Right cardiac atrium (tissue), 5 donors: ENCODE measurements around the gene LDLRAD2. TPM values are rescaled to one million over a fixed set of nuclear protein-coding genes. Genes with fewer than 3 reads are reported as not detected.
A peak's percentile ranks its signal among the peaks of the same experiment; 100 is the strongest.

Source experiments
- ATAC-seq, 2 donors: fragments of 200-7000 bp; cut with Tn5 transposase; one replicate each; pipeline versions ENCODE4 v1.8.0 to v1.9.1; 2020; ENCODE audit warnings: moderate library complexity in 2 of 2, mild to moderate bottlenecking in 1 of 2
- DNase-seq, 3 donors: peaks; one replicate each; pipeline ENCODE4 v3.0.0-alpha.2; 2020
- H3K27ac ChIP-seq: one replicate; pipeline ENCODE4 v1.5.1; 2013; ENCODE audit warnings: mild to moderate bottlenecking, low read length, control low read depth, moderate library complexity
- H3K27me3 ChIP-seq: one replicate; pipeline ENCODE4 v1.6.1; 2013; ENCODE audit not compliant: control insufficient read depth, insufficient read depth
- H3K4me1 ChIP-seq: one replicate; pipeline ENCODE4 v1.6.1; 2013; ENCODE audit warnings: low read length; ENCODE audit not compliant: control insufficient read depth, insufficient read depth
- H3K4me3 ChIP-seq: one replicate; pipeline ENCODE4 v1.5.1; 2013; ENCODE audit warnings: low read length, control low read depth
- H3K9me3 ChIP-seq: one replicate; pipeline ENCODE4 v1.6.1; 2013; ENCODE audit warnings: low read length; ENCODE audit not compliant: control insufficient read depth
- WGBS: extraction: QIAGEN DNeasy Blood & Tissue Kit; methylation state at CpG from one replicate; pipeline ENCODE4 v1.1.7; 2013; 5-methylcytosine and 5-hydroxymethylcytosine counted together
- intact Hi-C, 4 donors: fragments of 100-400 bp; cut with DNase I; formaldehyde crosslinking; loops; one replicate each; pipeline versions ENCODE4 v1.11.0 to v1.14.0; 2022 to 2023
- polyA plus RNA-seq: library from polyadenylated mRNA; stranded (reverse); fragments of 200-250 nt; gene quantifications from one replicate; pipeline ENCODE4 v1.2.3, GENCODE V29; 2013
- total RNA-seq, 4 donors: library from RNA; stranded (reverse); fragmentation: NEBNext Ultra II Directional; extraction: Animal tissue kit (Norgen Biotek cat#: 25700); gene quantifications; one replicate each; pipeline ENCODE4 v1.2.1, GENCODE V29; 2021
- donor health status: healthy with polysubstance abuse.
- donor health status: DM: no; HTN: yes; CAD: no.
- donor health status: DM: no; HTN: no; CAD: no.
- donor health status: DM: no; HTN: yes; CAD: no; lungs with severe emphysema.
- donor health status: DM: yes; HTN: yes; CAD: no.

LDLRAD2 gene
- total and polyA plus RNA-seq, 5 donors = 0.06 to 4.7 (median 0.23) TPM; not detected in 2

DNA sequence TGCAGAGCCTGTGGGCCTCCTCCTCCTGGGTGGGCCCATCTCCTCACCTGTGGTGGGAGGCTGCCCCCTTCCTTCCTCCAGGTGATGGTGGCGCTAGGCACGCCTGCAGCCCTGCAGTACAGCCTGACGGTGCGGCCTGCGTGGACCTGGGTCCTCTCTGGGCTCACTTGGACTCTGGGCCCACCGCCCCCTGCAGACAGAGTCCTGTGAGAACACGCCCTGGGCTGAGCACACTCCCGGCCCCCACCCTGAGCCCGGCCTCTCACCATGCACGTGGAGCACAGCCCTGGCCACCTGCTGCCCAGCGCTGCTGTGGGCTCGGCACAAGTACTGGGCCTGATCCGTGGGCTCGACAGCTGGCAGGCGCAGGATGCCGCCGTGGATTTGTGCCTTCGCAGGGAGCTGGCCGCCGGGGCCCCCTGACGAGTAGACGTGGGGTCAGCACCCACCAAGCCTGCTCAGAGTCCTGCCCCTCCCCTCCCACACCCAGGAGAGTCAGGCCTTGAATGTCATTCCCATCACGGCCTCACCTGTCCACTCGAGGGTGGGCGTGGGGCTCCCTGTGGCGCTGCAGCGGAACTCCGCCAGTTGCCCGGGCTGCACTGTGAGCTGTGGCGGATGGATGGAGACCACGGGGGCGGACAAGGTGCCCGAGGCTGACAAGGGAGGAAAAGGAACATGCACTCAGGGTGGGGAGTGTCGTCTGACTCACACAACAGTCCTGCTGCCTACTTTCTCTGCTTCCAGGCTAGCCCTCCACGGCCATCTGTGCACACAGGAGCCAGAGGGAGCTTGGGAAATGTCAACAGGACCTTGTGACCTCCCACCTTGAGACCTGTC lies 43.4 kb downstream of the LDLRAD2 start:
- intact Hi-C loops = no loop called here
- Histone ChIP-seq H3K27ac (no peak overlapping the region), H3K4me3 (no peak overlapping the region), H3K9me3 (no peaks in the 10 kb centered on the region), H3K27me3 (no peaks in the 10 kb centered on the region), H3K4me1 (no peaks in the 10 kb centered on the region)
- peak in 1 of 2 donors; percentile 4 for ATAC-seq
- WGBS = 89% methylated on average over 35 of the region's 35 CpGs
- DNase-seq = peak in 1 of 3 donors; percentile 60

DNA sequence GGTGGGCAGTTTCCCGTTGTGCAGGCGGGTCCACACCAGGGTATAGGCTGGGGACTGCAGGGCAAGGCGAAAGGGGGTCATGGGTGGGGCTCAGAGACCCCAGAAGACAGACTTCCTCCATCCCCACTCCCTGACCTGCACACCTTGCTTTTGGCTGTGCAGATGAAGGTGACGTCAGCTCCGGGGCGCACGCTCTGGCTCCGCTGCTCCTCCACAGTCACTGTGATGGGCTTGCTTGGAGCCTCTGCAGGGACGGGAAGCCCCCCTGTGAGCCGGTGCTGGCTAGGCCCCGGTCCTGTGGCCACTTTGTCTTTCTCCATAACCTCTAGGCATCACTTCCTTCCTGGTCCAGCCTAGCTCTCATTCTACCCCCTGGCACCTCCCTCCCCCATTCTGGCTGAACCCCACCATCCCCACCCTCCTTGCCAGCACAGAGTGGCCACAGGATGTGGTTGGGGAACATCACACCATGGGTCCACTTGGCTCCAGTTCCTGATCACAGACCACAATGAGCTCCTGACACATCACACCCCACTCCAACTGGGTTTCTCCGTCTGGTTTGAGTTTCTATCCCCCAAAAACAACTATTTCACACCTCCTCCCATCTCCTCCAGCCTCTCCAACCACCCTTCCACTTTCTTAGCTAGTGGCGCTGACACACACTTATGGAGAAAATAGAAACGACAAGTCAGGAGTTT lies 45.2 kb downstream of the LDLRAD2 start:
- H3K4me1 ChIP-seq = no peaks in the 10 kb centered on the region
- DNase-seq (peak in 1 of 3 donors; percentile 59), ATAC-seq (peak in 1 of 2 donors; percentile 22)
- intact Hi-C loops = no loop called here
- no peak overlapping the region for H3K4me3 ChIP-seq
- no peaks in the 10 kb centered on the region for H3K9me3 ChIP-seq
- no peaks in the 10 kb centered on the region for H3K27me3 ChIP-seq
- 75% methylated on average over 14 of the region's 14 CpGs for WGBS
- no peak overlapping the region for H3K27ac ChIP-seq

DNA sequence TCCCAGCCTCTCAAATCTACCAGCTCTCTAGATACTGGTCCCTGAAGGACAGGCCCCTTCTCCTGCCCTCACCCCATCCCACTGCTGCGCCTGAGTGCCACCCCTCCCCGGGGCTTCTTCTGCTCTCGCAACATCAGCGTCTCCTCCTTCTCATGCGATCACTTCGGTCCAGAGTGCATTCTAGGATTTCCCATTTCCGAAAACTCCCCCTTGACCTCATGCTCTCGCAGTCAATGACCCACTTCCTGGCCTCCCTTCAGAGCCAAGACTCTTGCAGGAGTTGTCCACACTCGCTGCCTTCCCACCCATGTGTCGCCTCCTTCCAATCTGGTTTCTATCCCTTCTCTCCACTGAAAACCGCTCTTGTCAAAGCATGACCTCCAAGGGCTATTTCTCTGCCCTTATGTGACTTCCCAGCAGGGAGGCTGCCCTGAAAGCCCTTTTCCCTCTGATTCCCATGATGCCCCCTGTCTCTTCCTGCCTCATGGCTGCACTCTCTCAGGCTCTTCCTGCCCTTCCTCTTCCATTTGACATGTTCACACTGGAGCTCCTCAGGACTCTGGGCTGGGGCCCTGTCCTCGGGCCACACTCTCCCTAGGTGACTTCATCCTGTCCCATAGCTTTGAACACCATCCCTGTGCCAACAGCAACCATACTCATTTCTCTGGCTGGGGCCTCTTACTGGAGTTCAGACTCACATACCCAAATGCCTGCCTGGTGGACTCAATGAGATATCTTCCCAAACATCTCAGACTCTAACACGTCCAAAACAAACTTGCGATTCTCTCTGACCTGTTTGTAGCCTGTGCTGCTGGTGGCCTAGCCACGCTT lies 46.0 kb downstream of the LDLRAD2 start:
- peak overlapping the region; percentile 9 for H3K27ac ChIP-seq
- H3K27me3 ChIP-seq = no peaks in the 10 kb centered on the region
- H3K9me3 ChIP-seq = no peaks in the 10 kb centered on the region
- no peak overlapping the region for H3K4me3 ChIP-seq
- no peaks in the 10 kb centered on the region for H3K4me1 ChIP-seq
- WGBS = 45% methylated on average over 15 of the region's 15 CpGs
- intact Hi-C loops = no loop called here
- DNase-seq (peak in 2 of 3 donors; percentile 47 to 59), ATAC-seq (peak; percentile 15 to 25)

DNA sequence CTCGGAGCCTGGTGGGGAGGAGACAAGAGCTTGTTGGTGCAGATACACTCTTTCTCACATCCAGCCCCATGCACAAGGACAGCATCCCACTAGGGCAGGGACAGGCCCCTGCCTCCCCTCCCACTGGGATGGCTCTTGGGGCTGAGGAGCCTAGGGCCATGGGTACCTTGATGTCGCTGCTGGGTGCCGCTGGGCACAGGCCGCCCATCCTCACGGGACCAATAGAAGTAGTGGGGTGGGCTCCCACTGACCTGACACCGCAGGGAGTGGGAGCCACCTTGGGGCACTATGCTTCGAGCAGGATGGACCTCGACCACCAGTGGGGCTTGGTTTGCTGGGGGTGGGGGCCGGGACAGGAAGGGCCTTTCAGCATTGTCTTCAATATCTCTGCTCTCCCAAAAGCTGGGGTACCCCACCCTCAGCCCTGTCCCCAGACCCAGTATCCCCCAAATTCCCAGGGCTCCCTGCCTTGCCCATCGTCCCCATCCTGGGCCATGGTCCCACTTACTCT lies 47.7 kb downstream of the LDLRAD2 start:
- Histone ChIP-seq H3K9me3 (no peaks in the 10 kb centered on the region), H3K4me1 (no peaks in the 10 kb centered on the region), H3K27me3 (no peaks in the 10 kb centered on the region), H3K4me3 (no peak overlapping the region), H3K27ac (no peak overlapping the region)
- intact Hi-C loops = loop anchor here in 1 of 4 donors (10.0 kb wide), 1 partner anchor 105 kb away; no protein-coding TSS in a partner anchor
- DNase-seq (peak in 1 of 3 donors; percentile 33), ATAC-seq (no peak)
- WGBS = 92% methylated on average over 10 of the region's 10 CpGs

DNA sequence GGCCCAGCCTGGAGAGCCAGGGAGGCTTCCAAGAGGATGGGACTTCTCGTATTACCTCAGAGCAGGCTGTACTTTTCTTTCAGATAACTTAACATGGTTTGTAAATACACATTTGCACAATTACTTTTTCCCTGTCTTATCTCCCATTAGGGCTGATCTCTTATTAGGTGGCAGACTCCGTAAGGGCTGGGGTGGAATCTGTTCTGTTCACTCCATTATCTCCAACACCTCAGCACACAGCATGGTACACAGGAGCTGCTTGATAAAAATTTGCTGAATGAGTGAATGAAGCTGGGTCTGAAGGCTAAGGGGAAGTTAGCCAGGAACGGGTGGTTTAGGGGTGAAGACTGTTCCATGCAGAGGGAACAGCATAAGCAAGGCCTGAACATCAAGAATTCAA lies 48.9 kb downstream of the LDLRAD2 start:
- intact Hi-C loops = loop anchor here in 1 of 4 donors (10.0 kb wide), 1 partner anchor 104 kb away; no protein-coding TSS in a partner anchor
- ATAC-seq (no peak), DNase-seq (peak in 1 of 3 donors; percentile 9)
- no peaks in the 10 kb centered on the region for H3K27me3 ChIP-seq
- 73% methylated on average over 3 of the region's 3 CpGs for WGBS
- no peaks in the 10 kb centered on the region for H3K4me1 ChIP-seq
- H3K27ac ChIP-seq = no peak overlapping the region
- H3K4me3 ChIP-seq = no peak overlapping the region
- H3K9me3 ChIP-seq = no peaks in the 10 kb centered on the region

DNA sequence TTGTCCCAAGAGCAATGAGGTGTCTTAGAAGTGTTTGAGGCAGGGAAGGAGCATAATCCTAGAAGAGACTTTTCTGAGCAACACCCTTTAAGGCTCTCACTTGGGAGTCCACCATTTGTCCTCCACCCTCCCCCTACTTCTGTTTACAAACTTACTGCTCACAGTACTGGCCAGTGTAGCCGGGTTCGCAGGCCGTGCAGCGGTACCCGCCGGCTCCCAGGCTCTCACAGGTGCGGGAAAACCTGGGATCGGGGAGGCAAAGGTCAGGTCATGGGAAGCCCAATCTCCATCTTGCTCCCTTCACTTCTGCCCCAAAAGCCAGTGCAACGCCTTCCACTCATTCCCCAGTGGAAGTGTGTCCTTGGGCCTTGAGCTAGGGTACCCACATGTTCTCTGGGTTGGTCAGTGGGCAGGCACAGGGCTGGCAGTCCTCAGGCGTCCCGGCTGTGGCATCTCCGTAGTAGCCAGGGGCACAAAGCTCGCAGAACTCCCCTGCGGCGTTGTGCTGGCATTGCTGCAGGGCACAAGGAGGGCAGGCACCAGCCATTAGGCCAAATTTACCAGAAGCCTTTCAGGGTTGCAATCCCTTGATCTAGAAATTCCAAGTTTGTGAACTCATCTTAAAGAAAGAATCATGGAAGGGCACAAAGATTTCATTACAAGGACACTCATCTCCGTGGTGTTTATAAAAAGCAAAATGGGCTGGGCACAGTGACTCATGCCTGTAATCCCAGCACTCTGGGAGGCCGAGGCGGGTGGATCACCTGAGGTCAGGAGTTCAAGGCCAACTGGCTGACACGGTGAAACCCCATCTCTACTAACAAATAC lies 49.8 kb downstream of the LDLRAD2 start:
- no peak overlapping the region for H3K27ac ChIP-seq
- H3K4me3 ChIP-seq = no peak overlapping the region
- DNase-seq (peak in 1 of 3 donors; percentile 41), ATAC-seq (no peak)
- WGBS = 92% methylated on average over 19 of the region's 19 CpGs
- no peaks in the 10 kb centered on the region for H3K4me1 ChIP-seq
- H3K27me3 ChIP-seq = no peaks in the 10 kb centered on the region
- H3K9me3 ChIP-seq = no peaks in the 10 kb centered on the region
- intact Hi-C loops = loop anchor here in 1 of 4 donors (10.0 kb wide), 1 partner anchor 103 kb away; no protein-coding TSS in a partner anchor

DNA sequence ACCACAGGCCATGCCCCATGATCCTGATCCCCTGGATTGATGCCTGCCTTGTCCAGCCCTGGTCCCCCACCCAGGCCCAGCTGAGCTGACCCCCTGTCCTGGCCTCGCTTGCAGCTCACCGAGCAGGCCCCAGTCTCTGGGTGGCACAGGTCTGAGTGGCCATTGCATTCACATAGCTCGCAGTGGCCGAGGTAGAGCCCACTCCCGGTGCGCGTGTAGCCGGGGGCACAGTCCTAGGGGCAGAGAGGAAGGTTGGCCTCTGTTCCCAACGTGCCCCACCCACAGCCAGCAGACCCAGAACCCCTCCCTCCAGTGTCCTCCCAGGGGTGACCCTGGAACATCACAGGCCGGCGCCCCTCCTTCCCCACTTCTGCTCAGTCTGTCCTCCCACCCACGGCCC lies 51.9 kb downstream of the LDLRAD2 start:
- Histone ChIP-seq H3K9me3 (no peaks in the 10 kb centered on the region), H3K27me3 (no peaks in the 10 kb centered on the region), H3K27ac (no peak overlapping the region), H3K4me3 (no peak overlapping the region), H3K4me1 (no peaks in the 10 kb centered on the region)
- intact Hi-C loops = loop anchor here in 1 of 4 donors (10.0 kb wide), 1 partner anchor 101 kb away; no protein-coding TSS in a partner anchor
- peak in 1 of 3 donors; percentile 56 for DNase-seq
- WGBS = 83% methylated on average over 12 of the region's 12 CpGs
- peak in 1 of 2 donors; percentile 10 for ATAC-seq

DNA sequence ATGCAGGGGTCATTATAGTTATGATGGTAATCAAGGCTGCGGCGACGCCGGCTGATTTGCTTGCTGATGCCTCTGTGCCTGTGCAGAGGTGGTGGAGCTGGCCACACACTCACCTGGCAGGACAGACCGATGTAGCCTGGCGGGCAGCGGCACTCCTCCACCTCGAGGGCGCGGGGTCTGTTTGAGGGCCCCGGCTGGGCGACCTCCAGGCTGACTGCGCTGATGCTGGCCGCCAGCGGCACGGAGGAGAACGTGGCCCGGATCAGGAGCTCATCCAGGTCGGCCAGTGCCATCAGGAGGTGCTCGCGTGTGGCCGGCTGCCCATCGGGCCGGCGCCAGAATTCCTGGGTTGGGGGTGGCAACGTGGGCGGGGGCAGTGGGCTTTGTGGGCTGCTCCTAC lies 52.7 kb downstream of the LDLRAD2 start:
- Histone ChIP-seq H3K27me3 (no peaks in the 10 kb centered on the region), H3K4me1 (no peaks in the 10 kb centered on the region), H3K9me3 (no peaks in the 10 kb centered on the region), H3K27ac (no peak overlapping the region), H3K4me3 (no peak overlapping the region)
- DNase-seq (peak in 1 of 3 donors; percentile 53), ATAC-seq (peak in 1 of 2 donors; percentile 1)
- WGBS = 88% methylated on average over 27 of the region's 27 CpGs
- intact Hi-C loops = loop anchor here in 1 of 4 donors (10.0 kb wide), 1 partner anchor 100 kb away; no protein-coding TSS in a partner anchor

DNA sequence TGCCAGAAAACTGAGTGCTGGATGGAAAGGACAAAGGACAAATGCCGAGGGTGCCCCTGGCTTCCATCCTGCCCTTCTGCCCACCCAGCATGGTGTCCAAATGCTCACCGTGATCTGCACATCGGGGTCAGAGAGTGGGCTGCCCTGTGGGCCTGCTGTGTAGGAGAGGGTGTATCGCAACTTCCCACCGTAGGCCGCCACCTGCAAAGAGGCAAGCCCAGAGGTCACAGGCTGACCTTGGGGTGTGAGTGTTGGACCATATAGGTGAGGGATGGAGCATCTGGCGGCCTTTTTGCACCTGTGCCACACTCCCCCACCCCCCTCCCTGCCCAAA lies 53.5 kb downstream of the LDLRAD2 start:
- no peak overlapping the region for H3K27ac ChIP-seq
- no peaks in the 10 kb centered on the region for H3K27me3 ChIP-seq
- DNase-seq (peak in 2 of 3 donors; percentile 33 to 58), ATAC-seq (no peak)
- no peaks in the 10 kb centered on the region for H3K9me3 ChIP-seq
- intact Hi-C loops = loop anchor here in 1 of 4 donors (10.0 kb wide), 1 partner anchor 99 kb away; no protein-coding TSS in a partner anchor
- WGBS = 86% methylated on average over 7 of the region's 7 CpGs
- no peak overlapping the region for H3K4me3 ChIP-seq
- H3K4me1 ChIP-seq = no peaks in the 10 kb centered on the region
